Stimulated activated CD4-positive, alpha-beta T cell treated with anti-CD3 and anti-CD28 coated beads, Interleukin-2, amount 100 ng/mL, for 4 hours (primary cell): ENCODE measurements around the gene XRCC3.

Experiments used
- DNase-seq: peaks from one replicate; pipeline ENCODE4 v3.0.0-alpha.2; 2020; ENCODE audit warnings: low read depth

XRCC3 gene

GRCh38 chr14:103706551-103707328 lies 8.5 kb downstream of the XRCC3 start:
- no peak for DNase-seq

GRCh38 chr14:103705504-103706284 lies 9.6 kb downstream of the XRCC3 start:
- DNase-seq, result no peak

GRCh38 chr14:103705118-103705503 lies 10.1 kb downstream of the XRCC3 start:
- DNase-seq, result no peak

GRCh38 chr14:103704708-103705107 lies 10.5 kb downstream of the XRCC3 start:
- DNase-seq, result no peak

GRCh38 chr14:103703433-103704385 lies 11.5 kb downstream of the XRCC3 start:
- no peak for DNase-seq

GRCh38 chr14:103702497-103703432 lies 12.5 kb downstream of the XRCC3 start:
- no peak for DNase-seq

- no peak for DNase-seq
Observed at GRCh38 chr14:103702095-103702494, 13.2 kb downstream of the XRCC3 start.

GRCh38 chr14:103700753-103701490 lies 14.3 kb downstream of the XRCC3 start:
- no peak for DNase-seq

- DNase-seq, result no peak
Observed at GRCh38 chr14:103699901-103700752, 15.1 kb downstream of the XRCC3 start.

- DNase-seq, result no peak
Observed at GRCh38 chr14:103699261-103699661, 16.0 kb downstream of the XRCC3 start.

- DNase-seq, result no peak
Observed at GRCh38 chr14:103698380-103699260, 16.6 kb downstream of the XRCC3 start.

- no peak for DNase-seq
Observed at GRCh38 chr14:103697603-103698379, 17.5 kb downstream of the XRCC3 start.

- no peak for DNase-seq
Observed at GRCh38 chr14:103697206-103697602, 18.0 kb downstream of the XRCC3 start.

GRCh38 chr14:103696466-103697071 lies 18.7 kb downstream of the XRCC3 start:
- no peak for DNase-seq

- no peak for DNase-seq
Observed at GRCh38 chr14:103696070-103696402, 19.2 kb downstream of the XRCC3 start.

- DNase-seq, result no peak
Observed at GRCh38 chr14:103695296-103696069, 19.8 kb downstream of the XRCC3 start.
